Gastroesophageal sphincter (tissue), 3 donors: ENCODE measurements around the gene SMPD2.

Source experiments
- CTCF ChIP-seq, 4 experiments: fragments of 200-600 bp in 2 of 4; fragments of 450-650 bp in 2 of 4; sonication (generic) in 1 of 4; IDR thresholded peaks; one replicate each; pipeline ENCODE4 v1.5.1; 2017 to 2019; ENCODE audit warnings: antibody characterized with exemption in 4 of 4, mild to moderate bottlenecking in 2 of 4, moderate library complexity in 2 of 4
- EP300 ChIP-seq: sonication (generic); formaldehyde crosslinking; IDR thresholded peaks from one replicate; pipeline ENCODE4 v1.6.1; 2017; ENCODE audit warnings: antibody characterized with exemption, mild to moderate bottlenecking
- POLR2A ChIP-seq, 2 donors: fragments of 450-650 bp; IDR thresholded peaks; one replicate each; pipeline ENCODE4 v1.6.1; 2017; ENCODE audit warnings: antibody characterized with exemption in 2 of 2, mild to moderate bottlenecking in 2 of 2, moderate library complexity in 1 of 2
- POLR2AphosphoS5 ChIP-seq: sonication (generic); formaldehyde crosslinking; IDR thresholded peaks from one replicate; pipeline ENCODE4 v1.6.1; 2017; ENCODE audit warnings: antibody characterized with exemption

- TF ChIP-seq CTCF (IDR thresholded peaks at IDR 0.05) (no peak), POLR2AphosphoS5 (no peak), POLR2A (IDR thresholded peaks at IDR 0.05) (no peak), EP300 (no peak)
These were observed 35.1 kb downstream of the SMPD2 start for GRCh38 chr6:109475625-109476024.
